ENCODE results near the gene PEX26. TPM values are rescaled to one million over a fixed set of nuclear protein-coding genes. Genes with fewer than 3 reads are reported as not detected.
"Not testable (repeated sequence)": the region's sequence is repeated elsewhere in the genome, so short reads cannot be mapped to it uniquely, and the experiment has no call there.

The PEX26 gene
- total RNA-seq, 5 donors from 2014 or later (not counting 1 experiment from before 2014, with no cell fraction given) = 30.2 to 42.7 (median 39.8) TPM

GRCh38 chr22:18096823-18097222 is 19.0 kb downstream of the PEX26 start:
- ATAC-seq (replicated peaks in 1 of 4) (no peak), DNase-seq (no peak)
- WGBS (ENCODE audit: insufficient coverage) = no CpG with 5 or more reads among the region's 3 CpGs
- Mint-ChIP-seq H3K4me1 (peaks cover 5 to 10% (median 6%) of the 10 kb centered on the region in 3 donors), H3K9me3 (no peaks in the 10 kb centered on the region), H3K27me3 (no peaks in the 10 kb centered on the region), H3K27ac (no peak overlapping the region), H3K4me3 (no peak overlapping the region), H3K36me3 (peaks cover 30% of the 10 kb centered on the region)
- H3K27me3 ChIP-seq (replicated peaks in 1 of 2; ENCODE audit: control insufficient read depth in 2 of 2, extremely low read depth in 1 of 2, insufficient read depth in 2 of 2, low read length in 1 of 2) = no peaks in the 10 kb centered on the region
- H3K4me3 ChIP-seq (ENCODE audit: control insufficient read depth in 1 of 2, extremely low read depth in 1 of 2, low read length in 1 of 2) = no peak overlapping the region
- peaks cover 3 to 12% of the 10 kb centered on the region in 2 donors for H3K36me3 ChIP-seq (ENCODE audit: control insufficient read depth in 2 of 2, extremely low read depth in 1 of 2, insufficient read depth in 1 of 2, low read length in 1 of 2)
- ChIA-PET CTCF (no interaction called here), POLR2A (no interaction called here)
- H3K27ac ChIP-seq (ENCODE audit: low read length) = no peak overlapping the region
- peaks cover 0 to 4% of the 10 kb centered on the region in 2 experiments for H3K4me1 ChIP-seq (ENCODE audit: control insufficient read depth in 1 of 2, extremely low read depth in 1 of 2, insufficient read depth in 2 of 2, low read length in 2 of 2)
- H3K9me3 ChIP-seq = no peaks in the 10 kb centered on the region

DNA sequence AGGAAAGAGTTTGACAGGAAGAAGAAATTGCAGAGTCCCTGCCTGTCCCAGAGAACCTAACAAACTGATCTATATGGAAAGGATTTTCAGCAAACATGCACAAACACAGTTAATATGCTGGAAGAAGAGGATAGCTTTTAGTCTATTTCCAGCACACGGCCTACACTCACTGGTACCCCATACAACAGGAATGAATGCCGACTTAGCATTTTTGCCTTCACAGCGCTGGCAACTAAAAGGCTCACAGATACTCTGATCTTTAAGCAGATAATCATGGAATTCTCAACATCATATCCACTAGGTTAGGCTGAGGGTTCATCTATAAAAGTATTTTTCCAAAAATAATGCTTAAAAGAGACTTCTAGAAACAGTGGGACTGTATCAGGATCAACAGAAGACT is 23.0 kb downstream of the PEX26 start:
- Histone ChIP-seq H3K4me3 (ENCODE audit: control insufficient read depth in 1 of 2, extremely low read depth in 1 of 2, low read length in 1 of 2) (no peak overlapping the region), H3K27ac (ENCODE audit: low read length) (no peak overlapping the region), H3K9me3 (no peaks in the 10 kb centered on the region), H3K36me3 (ENCODE audit: control insufficient read depth in 2 of 2, extremely low read depth in 1 of 2, insufficient read depth in 1 of 2, low read length in 1 of 2) (peaks cover 0 to 17% of the 10 kb centered on the region in 2 donors), H3K4me1 (ENCODE audit: control insufficient read depth in 1 of 2, extremely low read depth in 1 of 2, insufficient read depth in 2 of 2, low read length in 2 of 2) (no peaks in the 10 kb centered on the region), H3K27me3 (replicated peaks in 1 of 2; ENCODE audit: control insufficient read depth in 2 of 2, extremely low read depth in 1 of 2, insufficient read depth in 2 of 2, low read length in 1 of 2) (peaks cover 0 to 5% of the 10 kb centered on the region in 2 experiments)
- DNase-seq (no peak), ATAC-seq (replicated peaks in 1 of 4) (no peak)
- Mint-ChIP-seq H3K27me3 (peaks cover 5 to 9% of the 10 kb centered on the region in 2 donors), H3K4me1 (peaks cover 0 to 5% (median 3%) of the 10 kb centered on the region in 3 donors), H3K36me3 (peaks cover 48% of the 10 kb centered on the region), H3K4me3 (no peak overlapping the region), H3K9me3 (no peaks in the 10 kb centered on the region), H3K27ac (no peak overlapping the region)
- WGBS (ENCODE audit: insufficient coverage) = 90% methylated on average over 3 of the region's 3 CpGs
- ChIA-PET POLR2A (no interaction called here), CTCF (no interaction called here)

DNA sequence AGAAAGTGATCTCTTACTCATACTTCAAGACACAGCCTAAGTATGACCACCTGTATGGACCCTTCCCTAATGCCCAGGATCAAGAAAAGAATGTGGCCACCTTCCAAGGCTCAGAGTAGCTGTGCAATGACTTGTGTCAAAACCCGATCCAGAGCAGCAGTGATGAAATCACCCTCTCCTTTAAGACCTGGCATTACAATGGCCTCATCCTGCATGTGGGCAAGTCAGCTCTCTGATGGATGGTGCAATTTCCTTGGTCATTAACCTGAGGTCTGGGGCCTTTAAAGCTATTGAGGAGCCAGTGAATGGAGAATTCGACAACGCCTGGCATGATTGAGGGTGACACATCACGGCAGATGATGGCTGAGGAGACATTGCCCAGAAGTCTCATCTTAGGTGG is 23.7 kb downstream of the PEX26 start:
- peaks cover 10 to 12% of the 10 kb centered on the region in 2 donors for H3K27me3 Mint-ChIP-seq
- H3K4me1 Mint-ChIP-seq = peaks cover 0 to 4% (median 3%) of the 10 kb centered on the region in 3 donors
- H3K9me3 Mint-ChIP-seq = peaks cover 0 to 1% (median 0%) of the 10 kb centered on the region in 3 donors
- no peak overlapping the region for H3K4me3 Mint-ChIP-seq
- peaks cover 0 to 11% of the 10 kb centered on the region in 2 experiments for H3K27me3 ChIP-seq (replicated peaks in 1 of 2; ENCODE audit: control insufficient read depth in 2 of 2, extremely low read depth in 1 of 2, insufficient read depth in 2 of 2, low read length in 1 of 2)
- ATAC-seq (replicated peaks in 1 of 4) = no peak
- ChIA-PET POLR2A (no interaction called here), CTCF (no interaction called here)
- no peaks in the 10 kb centered on the region for H3K4me1 ChIP-seq (ENCODE audit: control insufficient read depth in 1 of 2, extremely low read depth in 1 of 2, insufficient read depth in 2 of 2, low read length in 2 of 2)
- H3K36me3 Mint-ChIP-seq = peaks cover 46% of the 10 kb centered on the region
- no peak overlapping the region for H3K27ac Mint-ChIP-seq
- 96% methylated on average over 3 of the region's 4 CpGs for WGBS (ENCODE audit: insufficient coverage)
- H3K27ac ChIP-seq (ENCODE audit: low read length) = no peak overlapping the region
- DNase-seq = no peak
- H3K9me3 ChIP-seq = no peaks in the 10 kb centered on the region
- no peak overlapping the region for H3K4me3 ChIP-seq (ENCODE audit: control insufficient read depth in 1 of 2, extremely low read depth in 1 of 2, low read length in 1 of 2)
- peaks cover 0 to 17% of the 10 kb centered on the region in 2 donors for H3K36me3 ChIP-seq (ENCODE audit: control insufficient read depth in 2 of 2, extremely low read depth in 1 of 2, insufficient read depth in 1 of 2, low read length in 1 of 2)

DNA sequence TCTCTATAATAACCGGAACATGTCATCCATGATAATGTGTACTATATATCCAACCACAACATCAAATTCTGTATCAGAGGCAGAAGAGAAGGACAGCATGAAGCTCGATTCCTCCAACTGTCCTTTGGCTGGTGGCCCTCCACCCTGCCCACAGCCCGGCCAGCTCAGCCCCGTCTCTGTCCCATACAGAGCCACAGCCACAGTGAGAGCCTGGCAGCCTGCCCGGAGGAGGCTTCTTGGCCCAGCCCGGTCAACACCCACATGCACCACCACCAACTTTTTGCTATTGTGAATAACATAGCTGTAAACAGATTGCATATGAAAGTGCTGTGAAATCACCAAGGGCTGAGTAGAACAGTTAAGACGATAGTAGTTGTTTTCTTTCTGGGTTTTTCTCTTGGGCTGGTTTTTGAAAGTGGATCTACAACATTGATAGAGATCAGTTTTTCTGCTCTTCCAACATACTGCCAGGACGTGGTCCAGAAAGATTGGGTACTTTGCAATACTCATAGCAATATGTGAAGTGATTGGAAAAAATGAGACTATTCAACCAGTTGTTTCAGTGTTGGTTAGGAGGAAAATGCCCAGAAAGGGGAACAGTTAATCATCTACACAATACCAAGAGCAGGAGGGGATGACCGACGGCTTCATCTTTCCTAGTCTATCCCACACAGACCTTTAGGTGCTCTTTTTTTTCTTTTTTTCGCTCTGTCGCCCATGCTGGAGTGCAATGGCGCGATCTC is 25.9 kb downstream of the PEX26 start:
- CTCF ChIA-PET = no interaction called here
- Histone ChIP-seq H3K36me3 (ENCODE audit: control insufficient read depth in 2 of 2, extremely low read depth in 1 of 2, insufficient read depth in 1 of 2, low read length in 1 of 2) (peaks cover 0 to 17% of the 10 kb centered on the region in 2 donors), H3K27me3 (replicated peaks in 1 of 2; ENCODE audit: control insufficient read depth in 2 of 2, extremely low read depth in 1 of 2, insufficient read depth in 2 of 2, low read length in 1 of 2) (peaks cover 0 to 21% of the 10 kb centered on the region in 2 experiments), H3K27ac (ENCODE audit: low read length) (no peak overlapping the region), H3K4me3 (ENCODE audit: control insufficient read depth in 1 of 2, extremely low read depth in 1 of 2, low read length in 1 of 2) (no peak overlapping the region), H3K9me3 (no peaks in the 10 kb centered on the region), H3K4me1 (ENCODE audit: control insufficient read depth in 1 of 2, extremely low read depth in 1 of 2, insufficient read depth in 2 of 2, low read length in 2 of 2) (no peaks in the 10 kb centered on the region)
- peaks cover 16 to 24% of the 10 kb centered on the region in 2 donors for H3K27me3 Mint-ChIP-seq
- H3K27ac Mint-ChIP-seq = no peak overlapping the region
- H3K36me3 Mint-ChIP-seq = peaks cover 49% of the 10 kb centered on the region
- no peak for ATAC-seq (replicated peaks in 1 of 4)
- H3K4me3 Mint-ChIP-seq = no peak overlapping the region
- DNase-seq = no peak
- WGBS (ENCODE audit: insufficient coverage) = 75% methylated on average over 7 of the region's 14 CpGs
- POLR2A ChIA-PET = interaction anchor here in 1 of 2 donors (0.6 kb wide), 1 partner anchor 32 kb away, joined by 3 read pairs; no protein-coding TSS in a partner anchor
- peaks cover 0 to 2% (median 0%) of the 10 kb centered on the region in 3 donors for H3K4me1 Mint-ChIP-seq
- peaks cover 0 to 8% (median 0%) of the 10 kb centered on the region in 3 donors for H3K9me3 Mint-ChIP-seq

GRCh38 chr22:18104566-18104965 is 26.8 kb downstream of the PEX26 start:
- H3K27ac Mint-ChIP-seq = no peak overlapping the region
- peaks cover 23 to 30% of the 10 kb centered on the region in 2 donors for H3K27me3 Mint-ChIP-seq
- Histone ChIP-seq H3K27ac (ENCODE audit: low read length) (no peak overlapping the region), H3K27me3 (replicated peaks in 1 of 2; ENCODE audit: control insufficient read depth in 2 of 2, extremely low read depth in 1 of 2, insufficient read depth in 2 of 2, low read length in 1 of 2) (peaks cover 0 to 22% of the 10 kb centered on the region in 2 experiments), H3K36me3 (ENCODE audit: control insufficient read depth in 2 of 2, extremely low read depth in 1 of 2, insufficient read depth in 1 of 2, low read length in 1 of 2) (peaks cover 0 to 17% of the 10 kb centered on the region in 2 donors), H3K4me3 (ENCODE audit: control insufficient read depth in 1 of 2, extremely low read depth in 1 of 2, low read length in 1 of 2) (no peak overlapping the region), H3K9me3 (no peaks in the 10 kb centered on the region), H3K4me1 (ENCODE audit: control insufficient read depth in 1 of 2, extremely low read depth in 1 of 2, insufficient read depth in 2 of 2, low read length in 2 of 2) (peaks cover 0 to under 1% of the 10 kb centered on the region in 2 experiments)
- H3K4me1 Mint-ChIP-seq = peaks cover 3 to 6% (median 5%) of the 10 kb centered on the region in 3 donors
- peaks cover 47% of the 10 kb centered on the region for H3K36me3 Mint-ChIP-seq
- no peak for DNase-seq
- WGBS (ENCODE audit: insufficient coverage) = 100% methylated on average over 2 of the region's 4 CpGs
- H3K4me3 Mint-ChIP-seq = no peak overlapping the region
- ATAC-seq (replicated peaks in 1 of 4) = no peak
- peaks cover 0 to 8% (median 0%) of the 10 kb centered on the region in 3 donors for H3K9me3 Mint-ChIP-seq
- ChIA-PET CTCF (no interaction called here), POLR2A (no interaction called here)

DNA sequence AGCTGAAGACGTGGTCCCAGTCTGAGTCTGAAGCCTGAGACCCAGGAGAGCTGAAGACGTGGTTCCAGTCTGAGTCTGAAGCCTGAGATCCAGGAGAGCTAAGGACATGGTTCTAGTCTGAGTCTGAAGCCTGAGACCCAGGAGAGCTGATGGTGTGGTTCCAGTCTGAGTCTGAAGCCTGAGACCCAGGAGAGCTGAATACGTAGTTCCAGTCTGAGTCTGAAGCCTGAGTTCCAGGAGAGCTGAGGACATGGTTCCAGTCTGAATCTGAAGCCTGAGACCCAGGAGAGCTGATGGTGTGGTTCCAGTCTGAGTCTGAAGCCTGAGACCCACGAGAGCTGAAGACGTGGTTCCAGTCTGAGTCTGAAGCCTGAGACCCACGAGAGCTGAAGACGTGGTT is 28.2 kb downstream of the PEX26 start:
- CTCF ChIA-PET; H3K4me3 ChIP-seq (ENCODE audit: control insufficient read depth in 1 of 2, extremely low read depth in 1 of 2, low read length in 1 of 2): not testable (repeated sequence)
- peaks cover 33 to 39% of the 10 kb centered on the region in 2 donors for H3K27me3 Mint-ChIP-seq

More for the DNA sequence above, 28.2 kb downstream of the PEX26 start:
- Mint-ChIP-seq H3K36me3 (peaks cover 44% of the 10 kb centered on the region), H3K4me1 (peaks cover 14 to 16% (median 14%) of the 10 kb centered on the region in 3 donors)
- not testable (repeated sequence) for DNase-seq; H3K9me3 ChIP-seq; H3K27ac ChIP-seq (ENCODE audit: low read length); H3K27ac Mint-ChIP-seq; ATAC-seq (replicated peaks in 1 of 4); H3K4me3 Mint-ChIP-seq; H3K9me3 Mint-ChIP-seq
- H3K36me3 ChIP-seq (ENCODE audit: control insufficient read depth in 2 of 2, extremely low read depth in 1 of 2, insufficient read depth in 1 of 2, low read length in 1 of 2) = peaks cover 0 to 11% of the 10 kb centered on the region in 2 donors
- peaks cover 0 to 33% of the 10 kb centered on the region in 2 experiments for H3K27me3 ChIP-seq (replicated peaks in 1 of 2; ENCODE audit: control insufficient read depth in 2 of 2, extremely low read depth in 1 of 2, insufficient read depth in 2 of 2, low read length in 1 of 2)
- 47% methylated on average over 5 of the region's 7 CpGs for WGBS (ENCODE audit: insufficient coverage)
- POLR2A ChIA-PET = interaction anchor here in 1 of 2 donors (0.6 kb wide), 1 partner anchor 30 kb away, joined by 3 read pairs; no protein-coding TSS in a partner anchor
- H3K4me1 ChIP-seq (ENCODE audit: control insufficient read depth in 1 of 2, extremely low read depth in 1 of 2, insufficient read depth in 2 of 2, low read length in 2 of 2) = peaks cover 0 to 14% of the 10 kb centered on the region in 2 experiments

Measured in T-cell (primary cell).